Upper lobe of left lung (tissue), 6 donors: ENCODE data around the gene SLC30A7. TPM values are rescaled to one million over a fixed set of nuclear protein-coding genes. Genes with fewer than 3 reads are reported as not detected.
A peak's percentile ranks its signal among the peaks of the same experiment; 100 is the strongest.

ENCODE experiments used
- ATAC-seq, 2 donors: fragments of 200-7000 bp; cut with Tn5 transposase; one replicate each; pipeline ENCODE4 v1.9.1; 2022; ENCODE audit warnings: mild to moderate bottlenecking in 2 of 2, moderate library complexity in 2 of 2; ENCODE audit not compliant: low FRiP score in 2 of 2
- DNase-seq, 2 donors: peaks; one replicate each; pipeline ENCODE4 v3.0.0-alpha.2; 2019 to 2020
- H3K27ac ChIP-seq, 4 donors: fragments of 200-600 bp; sonication (generic); one replicate each; pipeline ENCODE4 v1.5.1; 2016 to 2019
- H3K27me3 ChIP-seq, 4 donors: fragments of 200-600 bp; sonication (generic); one replicate each; pipeline ENCODE4 v1.5.1; 2017 to 2019
- H3K36me3 ChIP-seq, 4 donors: fragments of 200-600 bp; sonication (generic); one replicate each; pipeline ENCODE4 v1.5.1; 2016 to 2019
- H3K4me1 ChIP-seq, 4 donors: fragments of 200-600 bp; sonication (generic); one replicate each; pipeline ENCODE4 v1.5.1; 2018 to 2019
- H3K4me3 ChIP-seq, 4 donors: fragments of 200-600 bp; sonication (generic); one replicate each; pipeline ENCODE4 v1.5.1; 2017 to 2019; ENCODE audit warnings: mild to moderate bottlenecking in 2 of 4, moderate library complexity in 1 of 4
- H3K9me3 ChIP-seq, 4 donors: fragments of 200-600 bp; sonication (generic); one replicate each; pipeline ENCODE4 v1.5.1; 2018 to 2019
- EP300 ChIP-seq, 4 donors: sonication (generic); formaldehyde crosslinking; IDR thresholded peaks; one replicate each; pipeline ENCODE4 v1.5.1; 2017; ENCODE audit warnings: antibody characterized with exemption in 4 of 4, control low read depth in 2 of 4
- POLR2A ChIP-seq, 4 donors: fragments of 450-650 bp; IDR thresholded peaks; one replicate each; pipeline ENCODE4 v1.5.1; 2016 to 2017; ENCODE audit warnings: antibody characterized with exemption in 4 of 4, mild to moderate bottlenecking in 2 of 4
- POLR2AphosphoS5 ChIP-seq, 2 donors: sonication (generic); formaldehyde crosslinking; IDR thresholded peaks; one replicate each; pipeline ENCODE4 v1.5.1; 2017; ENCODE audit warnings: antibody characterized with exemption in 2 of 2
- WGBS, 2 donors: methylation state at CpG; one replicate each; pipeline ENCODE4 v1.1.5; 2017 to 2018; 5-methylcytosine and 5-hydroxymethylcytosine counted together
- total RNA-seq, 6 donors: library from RNA; depleted of rRNA in 4 of 6; stranded (reverse); fragments of >200 nt in 4 of 6; gene quantifications; one replicate each; pipeline versions ENCODE4 v1.1.0 to v1.2.1, GENCODE V29; 2016 to 2021
- TF ChIP-seq, protein P1 (sequence below), 6 experiments: fragments of 450-650 bp in 4 of 6; fragments of 200-600 bp in 2 of 6; sonication (generic) in 2 of 6; IDR thresholded peaks; one replicate each; pipeline ENCODE4 v1.5.1; 2016 to 2019; ENCODE audit warnings: antibody characterized with exemption in 6 of 6
- donor health status: DM: no; HTN: no; CAD: no; lungs with moderate emphysema.
- donor health status: DM: no; HTN: yes; CAD: no; lungs with severe emphysema.

Gene SLC30A7
- total RNA-seq, 6 donors from 2014 or later = 8.4 to 34.5 (median 26.4) TPM

DNA sequence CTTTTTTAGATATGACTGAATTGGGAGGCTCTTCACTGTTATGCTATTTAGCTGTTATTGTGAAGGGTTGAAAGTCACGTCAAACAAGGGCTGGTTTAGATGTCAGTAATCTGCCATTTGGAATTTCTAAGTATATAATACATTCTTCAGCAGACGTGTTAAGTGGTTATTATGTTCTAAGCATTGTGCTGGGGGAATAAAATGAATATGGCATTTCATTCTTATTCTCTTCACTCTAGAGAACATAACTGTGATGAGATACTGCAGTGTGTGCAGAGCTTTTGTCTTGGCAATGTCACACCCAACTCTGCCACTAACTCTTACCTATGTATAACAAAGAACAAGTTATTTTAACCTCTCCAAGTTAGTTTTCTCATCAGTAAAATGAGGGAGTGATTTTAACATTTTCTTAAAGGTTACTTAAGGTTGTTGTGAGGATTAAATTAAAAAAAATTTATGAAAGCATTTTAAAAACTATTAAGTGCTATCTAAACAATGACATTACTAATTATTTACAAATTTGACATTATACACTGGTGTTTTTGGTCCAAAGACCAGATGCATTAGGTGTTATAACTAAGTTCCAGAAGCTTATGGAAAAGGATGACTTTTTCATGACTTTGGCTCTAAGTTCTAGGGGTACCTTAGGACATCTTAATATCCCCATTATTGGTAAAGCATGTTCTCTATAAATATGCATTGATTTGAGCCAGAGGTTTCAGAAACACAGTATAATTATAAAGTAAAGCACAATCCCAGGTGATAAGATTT, 58.3 kb downstream of the SLC30A7 start:
- TF ChIP-seq POLR2AphosphoS5 (IDR thresholded peaks at IDR 0.05) = no peak
- TF ChIP-seq POLR2A (IDR thresholded peaks at IDR 0.05) = no peak
- TF ChIP-seq, protein P1, sequence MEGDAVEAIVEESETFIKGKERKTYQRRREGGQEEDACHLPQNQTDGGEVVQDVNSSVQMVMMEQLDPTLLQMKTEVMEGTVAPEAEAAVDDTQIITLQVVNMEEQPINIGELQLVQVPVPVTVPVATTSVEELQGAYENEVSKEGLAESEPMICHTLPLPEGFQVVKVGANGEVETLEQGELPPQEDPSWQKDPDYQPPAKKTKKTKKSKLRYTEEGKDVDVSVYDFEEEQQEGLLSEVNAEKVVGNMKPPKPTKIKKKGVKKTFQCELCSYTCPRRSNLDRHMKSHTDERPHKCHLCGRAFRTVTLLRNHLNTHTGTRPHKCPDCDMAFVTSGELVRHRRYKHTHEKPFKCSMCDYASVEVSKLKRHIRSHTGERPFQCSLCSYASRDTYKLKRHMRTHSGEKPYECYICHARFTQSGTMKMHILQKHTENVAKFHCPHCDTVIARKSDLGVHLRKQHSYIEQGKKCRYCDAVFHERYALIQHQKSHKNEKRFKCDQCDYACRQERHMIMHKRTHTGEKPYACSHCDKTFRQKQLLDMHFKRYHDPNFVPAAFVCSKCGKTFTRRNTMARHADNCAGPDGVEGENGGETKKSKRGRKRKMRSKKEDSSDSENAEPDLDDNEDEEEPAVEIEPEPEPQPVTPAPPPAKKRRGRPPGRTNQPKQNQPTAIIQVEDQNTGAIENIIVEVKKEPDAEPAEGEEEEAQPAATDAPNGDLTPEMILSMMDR (IDR thresholded peaks at IDR 0.05) = no peak
- no peak for TF ChIP-seq EP300 (IDR thresholded peaks at IDR 0.05)
- Histone ChIP-seq H3K4me3 (no peak overlapping the region), H3K4me1 (peaks cover 8 to 29% (median 17%) of the 10 kb centered on the region in 4 donors), H3K36me3 (peaks cover 0 to 13% (median 0%) of the 10 kb centered on the region in 4 donors), H3K27ac (peak overlapping the region in 1 of 4 donors; percentile 34), H3K27me3 (no peaks in the 10 kb centered on the region), H3K9me3 (no peaks in the 10 kb centered on the region)
- DNase-seq = no peak
- 71 to 73% methylated on average over 2 of the region's 2 CpGs for WGBS, 2 donors
- ATAC-seq = no peak

DNA sequence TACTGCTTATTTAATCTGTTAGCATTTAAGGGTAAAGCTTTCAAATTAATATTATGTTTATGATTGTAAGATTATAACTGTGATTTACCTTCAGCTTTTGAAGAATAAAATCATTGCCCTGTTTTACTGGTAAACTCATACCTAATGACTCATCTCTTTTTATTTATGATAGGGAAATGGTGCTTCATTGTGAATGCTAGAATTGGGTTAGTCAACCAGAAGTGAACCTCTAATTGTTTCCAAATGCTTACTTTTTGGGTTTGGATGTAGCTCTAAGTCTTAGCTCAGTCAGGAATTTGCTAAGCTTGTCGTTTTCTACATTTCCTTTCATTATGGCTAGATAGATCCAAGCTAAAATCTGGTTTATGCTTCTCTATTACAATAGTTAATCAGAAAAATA, 59.4 kb downstream of the SLC30A7 start:
- ATAC-seq (peak in 1 of 2 donors; percentile 81), DNase-seq (no peak)
- H3K27ac ChIP-seq = peak overlapping the region in 1 of 4 donors; percentile 38
- no peaks in the 10 kb centered on the region for H3K9me3 ChIP-seq
- H3K27me3 ChIP-seq = no peaks in the 10 kb centered on the region
- peaks cover 0 to 13% (median 0%) of the 10 kb centered on the region in 4 donors for H3K36me3 ChIP-seq
- H3K4me3 ChIP-seq = no peak overlapping the region
- peaks cover 0 to 19% (median 5%) of the 10 kb centered on the region in 4 donors for H3K4me1 ChIP-seq
- 49 to 68% methylated on average over 1 of the region's 1 CpG for WGBS, 2 donors
- no peak for TF ChIP-seq POLR2AphosphoS5 (IDR thresholded peaks at IDR 0.05)
- no peak for TF ChIP-seq EP300 (IDR thresholded peaks at IDR 0.05)
- TF ChIP-seq, protein P1 (IDR thresholded peaks at IDR 0.05) = no peak
- no peak for TF ChIP-seq POLR2A (IDR thresholded peaks at IDR 0.05)

DNA sequence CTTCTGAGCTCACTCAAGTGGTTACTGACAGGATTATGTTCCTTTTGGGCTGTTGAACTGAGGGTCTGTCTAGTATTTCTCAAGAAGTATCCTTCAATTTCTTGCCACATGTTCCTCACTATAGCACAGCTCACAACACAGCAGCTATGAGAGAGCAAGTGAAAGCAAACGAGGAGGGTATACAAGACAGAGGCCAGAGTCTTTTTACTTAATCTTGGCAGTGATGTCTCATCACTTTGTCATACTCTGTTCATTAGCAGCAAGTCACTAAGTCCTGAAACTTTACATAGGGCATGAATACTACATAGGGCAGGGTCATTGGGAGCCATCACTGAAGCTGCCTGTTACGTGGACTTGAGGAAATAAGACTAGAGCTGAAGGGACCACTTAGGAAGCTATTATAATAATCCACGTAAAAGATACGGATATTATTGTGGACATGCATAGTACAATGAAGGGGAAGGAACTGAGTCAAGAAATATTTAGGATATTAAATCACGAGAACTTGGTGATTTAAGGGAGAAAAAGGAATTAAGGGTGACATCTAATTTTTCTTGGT, 63.7 kb downstream of the SLC30A7 start:
- peaks cover 0 to 7% (median 3%) of the 10 kb centered on the region in 4 donors for H3K4me1 ChIP-seq
- H3K4me3 ChIP-seq = no peak overlapping the region
- 81 to 83% methylated on average over 5 of the region's 5 CpGs for WGBS, 2 donors
- peaks cover 0 to 5% (median 0%) of the 10 kb centered on the region in 4 donors for H3K36me3 ChIP-seq
- TF ChIP-seq EP300 (IDR thresholded peaks at IDR 0.05) (no peak), POLR2A (IDR thresholded peaks at IDR 0.05) (no peak), POLR2AphosphoS5 (IDR thresholded peaks at IDR 0.05) (no peak)
- TF ChIP-seq, protein P1 (IDR thresholded peaks at IDR 0.05) = no peak
- DNase-seq = no peak
- H3K27me3 ChIP-seq = no peaks in the 10 kb centered on the region
- no peaks in the 10 kb centered on the region for H3K9me3 ChIP-seq
- ATAC-seq = no peak
- H3K27ac ChIP-seq = no peak overlapping the region

DNA sequence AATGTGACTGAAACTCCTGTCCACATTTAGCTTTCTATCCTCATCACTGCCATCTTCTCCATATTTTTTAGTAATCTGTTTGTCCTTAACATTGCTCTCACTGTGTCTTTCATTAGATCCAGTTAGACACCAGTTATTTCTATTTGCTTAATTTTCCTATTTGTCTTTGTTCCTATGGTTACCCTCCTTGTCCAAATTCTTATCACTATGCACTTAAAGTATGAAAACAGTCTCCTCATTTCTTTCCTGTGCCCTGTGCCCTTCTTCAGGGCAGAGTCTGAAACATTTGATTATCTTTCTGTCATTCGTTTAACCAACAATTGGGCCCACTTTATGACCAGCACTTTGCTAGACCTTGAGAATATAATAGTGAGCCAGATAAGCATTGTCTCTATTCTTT, 64.2 kb downstream of the SLC30A7 start:
- DNase-seq = no peak
- Histone ChIP-seq H3K27ac (no peak overlapping the region), H3K4me1 (peaks cover 0 to 6% (median 3%) of the 10 kb centered on the region in 4 donors), H3K36me3 (peaks cover 0 to 6% (median 0%) of the 10 kb centered on the region in 4 donors), H3K4me3 (no peak overlapping the region), H3K9me3 (no peaks in the 10 kb centered on the region), H3K27me3 (no peaks in the 10 kb centered on the region)
- no peak for ATAC-seq
- TF ChIP-seq POLR2AphosphoS5 (IDR thresholded peaks at IDR 0.05) (no peak), EP300 (IDR thresholded peaks at IDR 0.05) (no peak), POLR2A (IDR thresholded peaks at IDR 0.05) (no peak)
- TF ChIP-seq, protein P1 (IDR thresholded peaks at IDR 0.05) = no peak
- WGBS, 2 donors = 48 to 52% methylated on average over 1 of the region's 1 CpG
